ENCODE measurements around the gene CASP3.

CASP3 gene

DNA sequence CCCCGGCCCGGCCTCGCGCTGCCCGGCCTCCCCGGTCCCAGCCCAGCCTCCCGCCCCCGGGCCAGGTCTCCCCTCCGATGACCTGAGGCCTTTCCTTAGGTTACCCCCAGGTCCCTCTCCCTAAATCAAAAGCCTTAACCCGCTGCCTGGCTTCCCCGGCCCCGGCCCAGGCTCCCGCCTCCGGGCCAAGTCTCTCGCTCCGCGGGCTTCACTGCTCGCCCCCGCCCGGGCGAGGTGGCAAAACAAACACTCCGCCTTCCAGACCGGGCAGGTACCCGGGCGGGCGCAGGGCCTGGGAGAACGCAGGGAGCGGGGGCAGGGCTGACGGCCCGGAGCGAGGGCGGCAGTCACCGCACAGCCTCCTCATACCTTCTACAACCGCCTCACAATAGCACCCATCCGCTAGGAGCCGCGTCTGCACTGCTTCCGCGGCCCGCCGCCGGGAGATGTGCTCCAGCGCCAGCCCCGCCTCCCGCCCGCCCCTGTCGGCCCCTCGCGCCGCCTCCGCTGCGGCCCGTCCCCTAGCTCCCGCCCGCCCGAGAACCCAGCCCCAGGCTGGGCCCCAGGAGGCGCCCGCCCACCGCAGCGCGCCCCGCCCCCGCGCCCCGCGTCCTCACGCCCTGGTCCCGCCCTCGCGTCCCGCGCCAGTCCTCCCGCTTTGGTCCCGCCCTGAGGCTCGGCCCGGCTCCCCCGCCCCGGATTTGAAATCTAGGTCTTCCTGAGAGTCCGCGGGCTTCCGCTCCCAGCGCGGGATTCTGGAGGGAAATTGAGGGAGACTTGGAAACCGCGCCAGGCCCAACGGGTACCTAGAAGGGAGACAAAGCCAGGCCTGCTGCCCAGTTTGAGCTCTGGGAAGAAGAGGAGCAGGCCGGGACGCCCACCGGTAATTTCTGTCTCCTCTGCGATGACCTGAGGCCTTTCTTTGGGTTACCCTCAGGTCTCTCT, at the start of gene CASP3, which contains the start of gene PRIMPOL:
TSS of gene CASP3 (minus strand) at position 422 of the 945 bp plus-strand sequence. CDS start 10,994 bp downstream, outside the sequence.
TSS of gene PRIMPOL (plus strand) at position 713 of the 945 bp plus-strand sequence. CDS start 7,403 bp downstream, outside the sequence.
- peak; percentile 95 for DNase-seq

DNA sequence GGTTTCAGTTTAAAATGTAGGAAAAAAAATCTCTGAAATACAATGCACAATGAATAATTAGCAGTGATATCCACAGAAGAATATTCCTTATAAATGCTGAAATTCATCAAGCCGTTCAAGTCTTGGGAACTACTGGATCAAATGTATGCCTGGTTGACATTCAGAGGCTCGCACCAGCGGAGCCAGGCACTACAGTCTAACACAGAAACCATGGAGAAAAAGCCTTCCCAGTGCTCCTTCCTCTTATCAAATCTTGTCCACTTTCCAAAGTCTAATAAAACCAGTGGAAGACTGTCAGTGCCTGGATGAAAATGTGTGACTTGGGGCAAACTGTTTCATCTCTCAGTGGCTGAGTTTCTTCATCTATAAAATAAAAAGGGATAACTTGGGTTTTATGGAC, 48.7 kb upstream of the CASP3 start:
- DNase-seq: no peak

GRCh38 chr4:184695178-184695896, 46.1 kb upstream of the CASP3 start:
- DNase-seq: no peak

DNA sequence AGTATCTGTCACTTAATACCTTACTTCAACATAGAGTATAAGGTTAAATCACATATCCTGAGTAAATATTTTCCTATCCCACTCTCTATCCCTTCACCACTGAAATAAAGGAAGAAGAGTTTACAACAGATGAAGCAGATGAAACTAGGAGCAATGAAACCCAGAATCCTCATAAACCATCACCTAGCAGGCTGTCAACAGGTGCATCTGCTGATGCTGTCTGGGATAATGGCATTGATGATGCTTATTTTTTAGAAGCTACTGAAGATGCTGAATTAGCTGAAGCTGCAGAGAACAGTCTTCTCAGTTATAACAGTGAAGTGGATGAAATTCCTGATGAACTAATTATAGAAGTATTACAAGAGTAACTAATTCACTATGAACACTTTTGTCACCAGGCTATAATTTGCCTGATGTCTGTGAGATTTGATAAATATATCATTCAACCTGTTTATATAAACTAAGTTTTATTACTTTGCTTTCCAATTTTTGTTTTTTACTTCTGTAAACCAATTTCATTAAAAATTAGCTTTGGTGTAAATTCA, 45.2 kb upstream of the CASP3 start:
- DNase-seq: no peak

DNA sequence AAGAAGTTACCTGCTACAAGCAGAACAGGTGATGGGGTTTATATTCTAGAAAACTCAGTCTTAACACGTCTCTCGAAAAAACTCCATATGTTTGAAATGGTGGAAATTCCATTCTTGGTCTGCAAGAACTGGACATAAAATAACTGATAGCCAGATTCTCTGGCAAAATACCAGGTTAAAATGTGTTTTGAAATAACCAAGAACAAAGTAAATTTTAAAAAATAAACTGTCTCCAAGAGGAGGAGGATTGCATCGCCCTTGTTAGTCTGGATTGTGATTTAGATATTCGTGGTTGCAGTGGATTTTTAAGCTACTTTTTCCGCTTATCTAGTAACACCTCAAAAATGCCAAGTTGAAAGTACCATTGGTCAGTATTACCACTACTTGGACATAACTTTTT, 43.8 kb upstream of the CASP3 start:
- DNase-seq: no peak

- no peak for DNase-seq
Measured at GRCh38 chr4:184689681-184690080, 40.4 kb upstream of the CASP3 start.

- DNase-seq: no peak
Measured at GRCh38 chr4:184688447-184688846, 39.2 kb upstream of the CASP3 start.

GRCh38 chr4:184688005-184688404, 38.8 kb upstream of the CASP3 start:
- no peak for DNase-seq

DNA sequence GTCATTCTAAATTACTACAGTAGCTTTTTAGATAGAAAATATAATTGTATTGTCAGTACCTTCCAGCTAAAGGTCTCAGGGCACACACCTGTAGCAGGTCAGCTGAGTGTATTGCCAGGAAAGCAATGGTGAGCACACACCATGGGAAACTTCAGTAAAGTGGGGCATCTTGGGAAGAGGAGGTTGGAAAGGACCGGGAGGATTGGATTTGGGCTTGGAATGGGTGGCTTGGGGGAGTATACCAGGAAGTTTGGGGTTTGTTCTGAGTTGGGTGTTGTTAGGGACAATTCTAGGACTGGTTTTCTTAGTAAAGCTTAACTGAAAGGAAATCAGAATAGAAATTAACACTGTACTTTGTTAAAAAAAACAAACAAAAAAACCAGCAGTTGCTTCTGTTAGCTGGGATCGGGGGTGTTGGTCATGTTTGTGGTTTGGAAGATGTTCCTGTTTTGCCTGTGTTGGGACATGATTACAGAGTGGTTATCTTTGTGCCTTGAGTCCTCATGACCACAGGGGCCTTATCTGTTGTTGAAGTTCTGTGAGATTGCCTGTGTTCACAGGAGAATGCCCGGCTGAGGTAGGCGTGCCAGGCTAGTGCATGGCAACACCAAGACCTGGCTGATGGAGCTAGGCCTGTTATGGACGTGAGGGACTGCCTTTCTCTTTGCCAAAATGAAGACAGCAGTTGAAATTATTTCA, 35.4 kb upstream of the CASP3 start:
- DNase-seq: peak; percentile 78

- DNase-seq: no peak
Measured at GRCh38 chr4:184681916-184682315, 32.7 kb upstream of the CASP3 start.

- DNase-seq: no peak
Measured at GRCh38 chr4:184680698-184681097, 31.5 kb upstream of the CASP3 start.

- no peak for DNase-seq
Measured at GRCh38 chr4:184675821-184676492, 26.7 kb upstream of the CASP3 start.

DNA sequence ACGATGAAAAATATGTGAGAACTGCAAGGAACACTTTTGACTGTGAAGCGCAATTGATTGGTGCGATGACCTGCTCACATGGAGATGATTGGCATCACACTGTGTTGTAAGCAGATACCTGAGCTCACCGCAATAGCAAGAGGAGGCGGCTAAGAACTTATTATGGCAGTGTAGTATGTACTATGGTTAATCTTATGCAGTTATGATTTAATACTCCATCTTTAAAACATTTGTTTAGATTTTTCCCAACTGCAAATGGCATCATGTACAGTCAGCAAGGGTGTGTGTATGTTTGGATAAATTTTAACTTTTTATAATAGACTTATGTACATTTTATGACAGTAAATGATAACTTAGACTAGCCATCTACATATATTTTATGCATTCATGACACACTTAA, 25.8 kb upstream of the CASP3 start:
- no peak for DNase-seq

GRCh38 chr4:184674011-184674410, 24.8 kb upstream of the CASP3 start:
- no peak for DNase-seq

GRCh38 chr4:184672741-184673140, 23.5 kb upstream of the CASP3 start:
- DNase-seq: no peak

DNA sequence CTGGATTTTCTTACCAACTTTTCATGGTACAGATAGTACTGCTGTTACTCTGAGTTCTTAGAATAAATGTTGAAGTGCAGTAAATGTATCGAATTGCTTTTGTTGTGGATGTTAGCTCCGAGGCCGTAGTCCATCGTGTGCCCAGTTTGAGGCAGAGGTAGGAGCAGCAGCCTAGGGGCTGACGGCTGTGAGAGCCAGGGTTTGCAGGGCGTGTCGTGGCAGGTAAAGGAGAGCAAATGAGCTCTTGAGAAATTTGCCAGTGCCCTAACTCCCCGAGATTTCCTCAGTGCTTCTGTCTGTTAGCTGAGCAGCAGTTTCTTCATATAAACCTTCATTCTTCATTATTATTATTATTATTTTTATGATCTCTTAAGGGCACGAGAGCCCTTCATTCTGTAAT, 21.9 kb upstream of the CASP3 start:
- DNase-seq: no peak

DNA sequence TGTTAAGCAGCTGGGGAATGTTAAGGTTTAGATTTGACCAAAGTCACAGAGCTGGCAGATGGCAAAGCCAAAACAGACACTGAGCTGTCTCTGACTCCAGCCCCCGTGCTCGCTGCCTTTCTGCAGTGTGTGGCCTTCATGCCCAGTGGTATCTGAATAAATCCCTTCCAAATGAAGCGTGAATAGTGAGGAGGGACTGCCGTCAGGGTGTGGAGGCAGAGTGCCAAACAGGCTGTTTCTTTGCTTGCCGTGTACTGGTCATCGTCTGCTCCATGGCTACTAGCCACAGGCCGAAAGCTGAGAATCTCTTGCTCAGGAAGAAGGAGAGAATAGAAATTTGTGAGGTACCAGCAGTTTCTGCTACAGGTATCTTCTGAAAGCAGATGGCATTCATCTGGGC, 20.0 kb upstream of the CASP3 start:
- no peak for DNase-seq

- DNase-seq: no peak
Measured at GRCh38 chr4:184668511-184669114, 19.4 kb upstream of the CASP3 start.

DNA sequence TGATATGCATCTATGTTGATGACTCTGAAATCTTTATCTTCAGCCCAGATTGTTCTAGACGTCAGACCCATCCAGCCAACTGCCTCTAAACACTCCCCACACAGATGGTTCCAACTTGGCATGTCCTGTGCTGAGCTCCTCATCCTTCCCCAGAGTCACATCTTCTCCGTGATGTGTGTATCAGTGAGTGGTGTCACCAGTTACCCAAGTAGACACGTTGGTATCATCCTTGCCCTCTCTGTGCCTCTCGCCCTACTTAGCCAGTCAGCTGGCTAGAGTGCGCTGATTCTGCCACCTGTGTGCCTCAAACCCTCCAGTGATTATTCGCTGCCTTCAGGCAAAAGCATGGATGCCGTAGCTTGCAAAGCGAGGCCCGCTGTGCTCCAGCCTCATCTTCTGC, 18.8 kb upstream of the CASP3 start:
- no peak for DNase-seq

DNA sequence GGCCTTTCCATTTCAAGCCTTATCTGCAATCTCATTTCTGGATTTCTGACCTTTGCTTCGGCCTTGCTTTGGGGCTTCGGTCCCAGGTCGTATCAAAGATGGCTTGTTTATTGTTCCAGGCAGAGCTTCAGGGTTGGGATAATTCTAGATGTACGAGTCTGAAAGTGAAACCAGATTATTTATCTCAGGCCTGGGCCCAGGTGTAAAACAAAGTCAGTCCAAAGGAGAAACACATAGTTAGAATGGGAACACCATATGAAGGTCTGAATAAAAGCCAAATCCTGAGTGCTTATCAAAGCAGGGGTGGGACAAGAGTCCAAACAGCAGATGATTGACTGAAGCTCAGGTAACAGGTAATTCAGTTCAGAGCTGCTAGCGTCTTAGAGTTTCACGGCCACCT, 17.4 kb upstream of the CASP3 start:
- no peak for DNase-seq

GRCh38 chr4:184664445-184665210, 15.4 kb upstream of the CASP3 start:
- no peak for DNase-seq

Measured in GDM1 (cell line).